ENCODE measurements around the gene KIAA1958.

The KIAA1958 gene

GRCh38 chr9:112544477-112544876 lies 57.9 kb downstream of the KIAA1958 start:
- H3K9me3 ChIP-seq, result no peaks in the 10 kb centered on the region
- H3K36me3 ChIP-seq, result no peaks in the 10 kb centered on the region
- intact Hi-C loops (cut with DNase I; ENCODE audit: low total_unique reads), result no loop called here
- TF ChIP-seq CTCF (IDR thresholded peaks at IDR 0.05), result no peak
- H3K27ac ChIP-seq, result no peak overlapping the region
- no peak overlapping the region for H3K4me3 ChIP-seq
- DNase-seq, result no peak
- H3K4me1 ChIP-seq, result peaks cover 0 to 29% (median 0%) of the 10 kb centered on the region in 4 donors
- H3K27me3 ChIP-seq, result no peaks in the 10 kb centered on the region

GRCh38 chr9:112545237-112545636 lies 58.6 kb downstream of the KIAA1958 start:
- Histone ChIP-seq H3K27me3 (no peaks in the 10 kb centered on the region), H3K4me1 (peaks cover 0 to 36% (median under 1%) of the 10 kb centered on the region in 4 donors), H3K4me3 (no peak overlapping the region), H3K27ac (no peak overlapping the region), H3K36me3 (no peaks in the 10 kb centered on the region), H3K9me3 (no peaks in the 10 kb centered on the region)
- no peak for TF ChIP-seq CTCF (IDR thresholded peaks at IDR 0.05)
- no peak for DNase-seq
- intact Hi-C loops (cut with DNase I; ENCODE audit: low total_unique reads), result no loop called here

GRCh38 chr9:112546149-112547012 lies 59.8 kb downstream of the KIAA1958 start:
- Histone ChIP-seq H3K4me3 (no peak overlapping the region), H3K27me3 (no peaks in the 10 kb centered on the region), H3K36me3 (no peaks in the 10 kb centered on the region), H3K9me3 (no peaks in the 10 kb centered on the region), H3K4me1 (peaks cover 0 to 46% (median 2%) of the 10 kb centered on the region in 4 donors), H3K27ac (no peak overlapping the region)
- DNase-seq, result no peak
- no peak for TF ChIP-seq CTCF (IDR thresholded peaks at IDR 0.05)
- intact Hi-C loops (cut with DNase I; ENCODE audit: low total_unique reads), result no loop called here

GRCh38 chr9:112548051-112548440 lies 61.4 kb downstream of the KIAA1958 start:
- H3K9me3 ChIP-seq, result no peaks in the 10 kb centered on the region
- no peaks in the 10 kb centered on the region for H3K27me3 ChIP-seq
- H3K4me1 ChIP-seq, result peaks cover 0 to 56% (median 7%) of the 10 kb centered on the region in 4 donors
- no peak overlapping the region for H3K27ac ChIP-seq
- H3K4me3 ChIP-seq, result no peak overlapping the region
- intact Hi-C loops (cut with DNase I; ENCODE audit: low total_unique reads), result no loop called here
- no peaks in the 10 kb centered on the region for H3K36me3 ChIP-seq
- no peak for TF ChIP-seq CTCF (IDR thresholded peaks at IDR 0.05)
- DNase-seq, result no peak

GRCh38 chr9:112548836-112549595 lies 62.4 kb downstream of the KIAA1958 start:
- intact Hi-C loops (cut with DNase I; ENCODE audit: low total_unique reads), result no loop called here
- no peaks in the 10 kb centered on the region for H3K36me3 ChIP-seq
- H3K4me3 ChIP-seq, result no peak overlapping the region
- peaks cover 0 to 64% (median 9%) of the 10 kb centered on the region in 4 donors for H3K4me1 ChIP-seq
- H3K27me3 ChIP-seq, result no peaks in the 10 kb centered on the region
- no peak overlapping the region for H3K27ac ChIP-seq
- no peak for DNase-seq
- no peaks in the 10 kb centered on the region for H3K9me3 ChIP-seq
- no peak for TF ChIP-seq CTCF (IDR thresholded peaks at IDR 0.05)

All from tibial artery (tissue), 4 donors.